Measurements from ENCODE around the gene PLA2G1B. TPM values are rescaled to one million over a fixed set of nuclear protein-coding genes. Genes with fewer than 3 reads are reported as not detected.

The PLA2G1B gene
- total and polyA plus RNA-seq, 2 of the 13 experiments (the other 11 are each of a cell fraction or from before 2014, with no cell fraction given), result 0.33 to 1.4 TPM

GRCh38 chr12:120292661-120293531 is 34.7 kb downstream of the PLA2G1B start, which contains the start of gene RNU4-1 (continued):
- TF ChIP-seq SCMH1 (CRISPR knock-in tag; IDR thresholded peaks at IDR 0.05; ENCODE audit: borderline replicate concordance), result no peak
- peak; percentile 56; the same call in 1 of the 2 replicates for TF ChIP-seq ZNF317 (CRISPR knock-in tag; IDR thresholded peaks at IDR 0.05)
- no peak for TF ChIP-seq ISX (CRISPR knock-in tag; conservative IDR thresholded peaks at IDR 0.05)
- TF ChIP-seq ZNF891 (CRISPR knock-in tag; IDR thresholded peaks at IDR 0.05), result no peak
- no peak for TF ChIP-seq PLSCR1 (CRISPR knock-in tag; IDR thresholded peaks at IDR 0.05; ENCODE audit: borderline replicate concordance)
- TF ChIP-seq ZKSCAN8 (CRISPR knock-in tag; IDR thresholded peaks at IDR 0.05; ENCODE audit: borderline replicate concordance), result peak; percentile 77; the same call in 1 of the 2 replicates
- no peak for TF ChIP-seq JUND (CRISPR knock-in tag; IDR thresholded peaks at IDR 0.05)
- TF ChIP-seq, protein P1, sequence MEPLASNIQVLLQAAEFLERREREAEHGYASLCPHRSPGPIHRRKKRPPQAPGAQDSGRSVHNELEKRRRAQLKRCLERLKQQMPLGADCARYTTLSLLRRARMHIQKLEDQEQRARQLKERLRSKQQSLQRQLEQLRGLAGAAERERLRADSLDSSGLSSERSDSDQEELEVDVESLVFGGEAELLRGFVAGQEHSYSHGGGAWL (CRISPR knock-in tag; IDR thresholded peaks at IDR 0.05), result no peak
- peak; percentile 85; the same call in 1 of the 2 replicates for TF ChIP-seq ZNF788 (CRISPR knock-in tag; IDR thresholded peaks at IDR 0.05; ENCODE audit: borderline replicate concordance)
- no peak for TF ChIP-seq FOXA1 (IDR thresholded peaks at IDR 0.05)
- no peak; the same call in 1 of the 2 replicates for TF ChIP-seq FOXA1 (CRISPR knock-in tag; IDR thresholded peaks at IDR 0.05)
- TF ChIP-seq, protein P2, sequence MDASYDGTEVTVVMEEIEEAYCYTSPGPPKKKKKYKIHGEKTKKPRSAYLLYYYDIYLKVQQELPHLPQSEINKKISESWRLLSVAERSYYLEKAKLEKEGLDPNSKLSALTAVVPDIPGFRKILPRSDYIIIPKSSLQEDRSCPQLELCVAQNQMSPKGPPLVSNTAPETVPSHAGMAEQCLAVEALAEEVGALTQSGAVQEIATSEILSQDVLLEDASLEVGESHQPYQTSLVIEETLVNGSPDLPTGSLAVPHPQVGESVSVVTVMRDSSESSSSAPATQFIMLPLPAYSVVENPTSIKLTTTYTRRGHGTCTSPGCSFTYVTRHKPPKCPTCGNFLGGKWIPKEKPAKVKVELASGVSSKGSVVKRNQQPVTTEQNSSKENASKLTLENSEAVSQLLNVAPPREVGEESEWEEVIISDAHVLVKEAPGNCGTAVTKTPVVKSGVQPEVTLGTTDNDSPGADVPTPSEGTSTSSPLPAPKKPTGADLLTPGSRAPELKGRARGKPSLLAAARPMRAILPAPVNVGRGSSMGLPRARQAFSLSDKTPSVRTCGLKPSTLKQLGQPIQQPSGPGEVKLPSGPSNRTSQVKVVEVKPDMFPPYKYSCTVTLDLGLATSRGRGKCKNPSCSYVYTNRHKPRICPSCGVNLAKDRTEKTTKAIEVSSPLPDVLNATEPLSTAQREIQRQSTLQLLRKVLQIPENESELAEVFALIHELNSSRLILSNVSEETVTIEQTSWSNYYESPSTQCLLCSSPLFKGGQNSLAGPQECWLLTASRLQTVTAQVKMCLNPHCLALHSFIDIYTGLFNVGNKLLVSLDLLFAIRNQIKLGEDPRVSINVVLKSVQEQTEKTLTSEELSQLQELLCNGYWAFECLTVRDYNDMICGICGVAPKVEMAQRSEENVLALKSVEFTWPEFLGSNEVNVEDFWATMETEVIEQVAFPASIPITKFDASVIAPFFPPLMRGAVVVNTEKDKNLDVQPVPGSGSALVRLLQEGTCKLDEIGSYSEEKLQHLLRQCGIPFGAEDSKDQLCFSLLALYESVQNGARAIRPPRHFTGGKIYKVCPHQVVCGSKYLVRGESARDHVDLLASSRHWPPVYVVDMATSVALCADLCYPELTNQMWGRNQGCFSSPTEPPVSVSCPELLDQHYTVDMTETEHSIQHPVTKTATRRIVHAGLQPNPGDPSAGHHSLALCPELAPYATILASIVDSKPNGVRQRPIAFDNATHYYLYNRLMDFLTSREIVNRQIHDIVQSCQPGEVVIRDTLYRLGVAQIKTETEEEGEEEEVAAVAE (CRISPR knock-in tag; IDR thresholded peaks at IDR 0.05; ENCODE audit: borderline replicate concordance), result no peak
- TF ChIP-seq ZNF121 (CRISPR knock-in tag; IDR thresholded peaks at IDR 0.05), result no peak
- TF ChIP-seq ZBTB20 (CRISPR knock-in tag; IDR thresholded peaks at IDR 0.05; ENCODE audit: borderline replicate concordance, low read depth), result peak; percentile 35; the same call in 1 of the 2 replicates
- 0 out of 2 replicates have a peak, but pooled peaks have one; percentile 73 for TF ChIP-seq ZNF841 (CRISPR knock-in tag; IDR thresholded peaks at IDR 0.05; ENCODE audit: borderline replicate concordance)
- TF ChIP-seq, protein P3, sequence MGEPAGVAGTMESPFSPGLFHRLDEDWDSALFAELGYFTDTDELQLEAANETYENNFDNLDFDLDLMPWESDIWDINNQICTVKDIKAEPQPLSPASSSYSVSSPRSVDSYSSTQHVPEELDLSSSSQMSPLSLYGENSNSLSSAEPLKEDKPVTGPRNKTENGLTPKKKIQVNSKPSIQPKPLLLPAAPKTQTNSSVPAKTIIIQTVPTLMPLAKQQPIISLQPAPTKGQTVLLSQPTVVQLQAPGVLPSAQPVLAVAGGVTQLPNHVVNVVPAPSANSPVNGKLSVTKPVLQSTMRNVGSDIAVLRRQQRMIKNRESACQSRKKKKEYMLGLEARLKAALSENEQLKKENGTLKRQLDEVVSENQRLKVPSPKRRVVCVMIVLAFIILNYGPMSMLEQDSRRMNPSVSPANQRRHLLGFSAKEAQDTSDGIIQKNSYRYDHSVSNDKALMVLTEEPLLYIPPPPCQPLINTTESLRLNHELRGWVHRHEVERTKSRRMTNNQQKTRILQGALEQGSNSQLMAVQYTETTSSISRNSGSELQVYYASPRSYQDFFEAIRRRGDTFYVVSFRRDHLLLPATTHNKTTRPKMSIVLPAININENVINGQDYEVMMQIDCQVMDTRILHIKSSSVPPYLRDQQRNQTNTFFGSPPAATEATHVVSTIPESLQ (CRISPR knock-in tag; conservative IDR thresholded peaks at IDR 0.05), result no peak
- TF ChIP-seq SNRNP70 (IDR thresholded peaks at IDR 0.05; ENCODE audit: low read depth, low read length), result no peak
- TF ChIP-seq TBL1XR1 (IDR thresholded peaks at IDR 0.05; ENCODE audit: borderline replicate concordance, low read length, partially characterized antibody), result no peak
- TF ChIP-seq GZF1 (CRISPR knock-in tag; IDR thresholded peaks at IDR 0.05), result 0 out of 2 replicates have a peak, but pooled peaks have one; percentile 63
- TF ChIP-seq, protein P4, sequence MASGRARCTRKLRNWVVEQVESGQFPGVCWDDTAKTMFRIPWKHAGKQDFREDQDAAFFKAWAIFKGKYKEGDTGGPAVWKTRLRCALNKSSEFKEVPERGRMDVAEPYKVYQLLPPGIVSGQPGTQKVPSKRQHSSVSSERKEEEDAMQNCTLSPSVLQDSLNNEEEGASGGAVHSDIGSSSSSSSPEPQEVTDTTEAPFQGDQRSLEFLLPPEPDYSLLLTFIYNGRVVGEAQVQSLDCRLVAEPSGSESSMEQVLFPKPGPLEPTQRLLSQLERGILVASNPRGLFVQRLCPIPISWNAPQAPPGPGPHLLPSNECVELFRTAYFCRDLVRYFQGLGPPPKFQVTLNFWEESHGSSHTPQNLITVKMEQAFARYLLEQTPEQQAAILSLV (CRISPR knock-in tag; IDR thresholded peaks at IDR 0.05; ENCODE audit: borderline replicate concordance), result no peak
- TF ChIP-seq NFRKB (IDR thresholded peaks at IDR 0.05), result no peak
